Gastrocnemius medialis (tissue), 4 donors: ENCODE measurements around the gene FOXC2. TPM values are rescaled to one million over a fixed set of nuclear protein-coding genes. Genes with fewer than 3 reads are reported as not detected.

Experiments used
- ATAC-seq, 2 donors: fragments of 150-250 bp; one replicate each; pipeline ENCODE4 v1.9.1; 2016
- DNase-seq, 2 donors: peaks; one replicate each; pipeline ENCODE4 v3.0.0-alpha.2; 2019
- H3K27ac ChIP-seq, 4 donors: fragments of 200-600 bp; sonication (generic); 1 replicate in 1 of 4; 2 replicates in 3 of 4; pipeline ENCODE4 v1.5.1; 2016 to 2018; ENCODE audit warnings: mild to moderate bottlenecking in 2 of 4, moderate library complexity in 1 of 4
- H3K27me3 ChIP-seq, 3 donors: fragments of 200-600 bp; sonication (generic) in 2 of 3; 1 replicate in 1 of 3; 2 replicates in 2 of 3; pipeline versions ENCODE4 v1.5.1 to v1.6.0; 2016 to 2019; ENCODE audit warnings: mild to moderate bottlenecking in 1 of 3, moderate library complexity in 1 of 3
- H3K36me3 ChIP-seq, 2 donors: fragments of 200-600 bp; sonication (generic) in 1 of 2; one replicate each; pipeline ENCODE4 v1.5.1; 2017 to 2018
- H3K4me1 ChIP-seq, 2 donors: fragments of 200-600 bp; sonication (generic) in 1 of 2; one replicate each; pipeline ENCODE4 v1.5.1; 2016 to 2017; ENCODE audit warnings: mild to moderate bottlenecking in 2 of 2
- H3K4me3 ChIP-seq, 4 donors: fragments of 200-600 bp; sonication (generic) in 3 of 4; 1 replicate in 1 of 4; 2 replicates in 3 of 4; pipeline ENCODE4 v1.5.1; 2016 to 2019; ENCODE audit warnings: mild to moderate bottlenecking in 2 of 4
- H3K9me3 ChIP-seq, 3 donors: fragments of 200-600 bp; sonication (generic) in 2 of 3; 1 replicate in 1 of 3; 2 replicates in 2 of 3; pipeline ENCODE4 v1.5.1; 2016 to 2019
- POLR2A ChIP-seq, 2 donors: fragments of 450-650 bp; IDR thresholded peaks; one replicate each; pipeline ENCODE4 v1.6.1; 2017; ENCODE audit warnings: antibody characterized with exemption in 2 of 2, mild to moderate bottlenecking in 2 of 2, moderate library complexity in 2 of 2
- in situ Hi-C, 4 donors: fragments of 200-750 bp; cut with MboI; loops; one replicate each; pipeline versions ENCODE4 v1.15.0 to v1.8.0; 2017; ENCODE audit warnings: low sequenced_read_pairs in 4 of 4
- intact Hi-C: fragments of 100-400 bp; cut with DNase I; formaldehyde crosslinking; loops from one replicate; pipeline ENCODE4 v1.15.1; 2023; ENCODE audit warnings: low total_unique reads
- total RNA-seq, 4 donors: library from RNA; depleted of rRNA; stranded (reverse); fragments of >200 nt; gene quantifications; one replicate each; pipeline versions ENCODE4 v1.1.0 to v1.2.3, GENCODE V29; 2016
- TF ChIP-seq, protein P1 (sequence below), 5 experiments: fragments of 450-650 bp in 3 of 5; fragments of 200-600 bp in 2 of 5; sonication (generic) in 2 of 5; IDR thresholded peaks in 4 of 5; conservative IDR thresholded peaks in 1 of 5; 1 replicate in 4 of 5; 2 replicates in 1 of 5; pipeline ENCODE4 v1.5.1; 2016 to 2019; ENCODE audit warnings: antibody characterized with exemption in 5 of 5, mild to moderate bottlenecking in 3 of 5, moderate library complexity in 3 of 5

FOXC2 gene
- total RNA-seq, 4 donors from 2014 or later = 0.17 to 1.0 (median 0.29) TPM

DNA sequence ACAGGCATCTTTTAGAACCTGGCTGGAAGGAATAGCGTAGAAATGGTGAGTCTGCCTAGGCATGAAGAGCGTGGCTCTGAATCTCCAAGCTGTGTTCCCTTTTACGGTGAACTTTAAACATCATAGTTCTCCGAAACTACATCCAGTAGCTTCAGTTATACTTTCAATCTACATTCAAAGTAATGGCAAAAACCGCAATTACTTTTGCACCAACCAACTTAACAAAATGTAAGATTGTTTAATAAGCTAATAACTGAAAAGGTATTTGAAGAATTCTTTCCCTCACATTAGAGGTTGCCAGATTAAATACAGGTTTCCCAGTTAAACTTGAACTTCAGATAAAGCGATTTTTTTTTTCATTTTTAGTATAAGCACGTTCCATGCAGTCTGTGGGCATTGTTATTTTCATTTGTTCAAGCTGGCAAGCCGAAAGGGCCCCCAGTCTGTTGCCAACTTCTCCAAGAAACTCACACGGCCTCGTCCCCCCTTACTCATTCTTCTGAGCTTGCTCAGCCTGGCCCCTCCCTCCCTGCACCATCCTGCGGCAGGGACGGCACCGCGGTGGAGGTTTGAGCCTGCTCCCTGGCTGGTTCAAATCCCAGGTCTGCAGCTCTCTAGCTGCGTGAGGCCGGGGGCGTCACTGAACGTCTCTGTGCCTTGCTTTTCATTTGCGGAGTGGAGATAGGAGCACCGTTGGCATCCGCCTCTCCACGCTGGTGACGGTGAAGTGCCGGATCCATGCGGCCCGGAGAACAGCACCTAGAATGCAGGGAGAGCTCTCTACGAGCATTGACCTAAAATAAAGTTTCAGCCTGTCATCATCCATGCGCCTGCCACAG is 8.1 kb upstream of the FOXC2 start:
- Histone ChIP-seq H3K4me3 (no peak overlapping the region), H3K36me3 (no peaks in the 10 kb centered on the region), H3K9me3 (no peaks in the 10 kb centered on the region), H3K27me3 (no peaks in the 10 kb centered on the region), H3K4me1 (peaks cover 23% of the 10 kb centered on the region in 2 donors), H3K27ac (no peak overlapping the region)
- DNase-seq (no peak), ATAC-seq (no peak)
- in situ Hi-C loops = loop anchor here (25.0 kb wide), 2 partner anchors 729 to 829 kb away; partner anchors contain the start of genes FBXO31 (in 1 of the 4) and MAP1LC3B (in 1 of the 4)
- TF ChIP-seq POLR2A (IDR thresholded peaks at IDR 0.05) = no peak
- TF ChIP-seq, protein P1, sequence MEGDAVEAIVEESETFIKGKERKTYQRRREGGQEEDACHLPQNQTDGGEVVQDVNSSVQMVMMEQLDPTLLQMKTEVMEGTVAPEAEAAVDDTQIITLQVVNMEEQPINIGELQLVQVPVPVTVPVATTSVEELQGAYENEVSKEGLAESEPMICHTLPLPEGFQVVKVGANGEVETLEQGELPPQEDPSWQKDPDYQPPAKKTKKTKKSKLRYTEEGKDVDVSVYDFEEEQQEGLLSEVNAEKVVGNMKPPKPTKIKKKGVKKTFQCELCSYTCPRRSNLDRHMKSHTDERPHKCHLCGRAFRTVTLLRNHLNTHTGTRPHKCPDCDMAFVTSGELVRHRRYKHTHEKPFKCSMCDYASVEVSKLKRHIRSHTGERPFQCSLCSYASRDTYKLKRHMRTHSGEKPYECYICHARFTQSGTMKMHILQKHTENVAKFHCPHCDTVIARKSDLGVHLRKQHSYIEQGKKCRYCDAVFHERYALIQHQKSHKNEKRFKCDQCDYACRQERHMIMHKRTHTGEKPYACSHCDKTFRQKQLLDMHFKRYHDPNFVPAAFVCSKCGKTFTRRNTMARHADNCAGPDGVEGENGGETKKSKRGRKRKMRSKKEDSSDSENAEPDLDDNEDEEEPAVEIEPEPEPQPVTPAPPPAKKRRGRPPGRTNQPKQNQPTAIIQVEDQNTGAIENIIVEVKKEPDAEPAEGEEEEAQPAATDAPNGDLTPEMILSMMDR (IDR thresholded peaks at IDR 0.05 in 4 of 5, conservative IDR thresholded peaks at IDR 0.05 in 1 of 5) = no peak
- intact Hi-C loops = no loop called here

DNA sequence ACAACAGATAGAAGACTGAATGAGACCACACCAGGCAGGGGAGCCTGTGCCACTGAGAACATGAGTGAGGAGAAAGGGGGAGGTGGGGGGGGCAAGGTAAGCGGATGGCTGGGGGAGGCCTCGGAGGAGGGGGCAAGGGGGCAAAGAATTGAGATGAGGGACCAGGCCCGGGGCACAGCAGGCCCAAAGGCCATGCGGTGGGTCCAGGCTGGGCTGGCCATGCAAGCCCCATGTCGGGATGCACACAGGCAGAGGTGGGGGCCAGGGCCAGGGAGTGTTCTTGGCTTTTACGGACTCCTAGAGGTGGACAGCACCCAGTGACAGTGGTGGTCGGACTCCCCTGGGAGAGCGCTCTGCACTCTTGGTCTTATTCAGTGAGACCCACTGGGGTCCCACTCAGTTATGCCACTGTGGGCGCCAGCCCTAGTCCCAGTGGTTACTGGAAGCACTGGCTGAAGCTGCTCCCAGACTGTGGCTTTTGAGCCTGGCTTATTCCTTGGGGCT is 6.8 kb upstream of the FOXC2 start:
- H3K36me3 ChIP-seq = no peaks in the 10 kb centered on the region
- no peak overlapping the region for H3K27ac ChIP-seq
- ATAC-seq (no peak), DNase-seq (no peak)
- TF ChIP-seq, protein P1 (IDR thresholded peaks at IDR 0.05 in 4 of 5, conservative IDR thresholded peaks at IDR 0.05 in 1 of 5) = no peak
- no peak for TF ChIP-seq POLR2A (IDR thresholded peaks at IDR 0.05)
- intact Hi-C loops = no loop called here
- peaks cover 10% of the 10 kb centered on the region in 3 donors for H3K27me3 ChIP-seq
- H3K9me3 ChIP-seq = no peaks in the 10 kb centered on the region
- H3K4me1 ChIP-seq = peaks cover 18 to 25% of the 10 kb centered on the region in 2 donors
- no peak overlapping the region for H3K4me3 ChIP-seq
- in situ Hi-C loops = loop anchor here (5.0 to 25.0 kb wide), 7 partner anchors 315 to 827 kb away; partner anchors contain the start of genes FBXO31 (in 1 of the 4) and MAP1LC3B (in 1 of the 4)

DNA sequence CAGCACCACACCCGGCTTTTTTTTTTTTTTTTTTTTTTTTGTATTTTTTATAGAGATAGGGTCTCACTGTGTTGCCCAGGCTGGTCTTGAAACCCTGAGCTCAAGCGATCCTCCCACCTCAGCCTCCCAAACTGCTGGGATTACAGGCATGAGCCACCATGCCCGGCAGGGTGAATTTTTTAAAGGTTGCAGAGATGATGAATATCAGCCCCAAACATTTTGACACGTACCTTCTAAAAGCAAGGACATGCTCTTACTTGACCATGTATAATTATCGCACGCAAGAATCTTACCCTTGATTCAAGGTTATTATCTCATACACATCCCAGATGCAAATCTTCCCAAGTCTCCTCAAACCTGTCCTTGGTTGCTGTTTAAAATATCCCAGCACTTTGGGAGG is 4.3 kb upstream of the FOXC2 start:
- intact Hi-C loops (no loop called here), in situ Hi-C loops (loop anchor here (5.0 to 25.0 kb wide), 7 partner anchors 312 to 825 kb away; partner anchors contain the start of genes FBXO31 (in 1 of the 4) and MAP1LC3B (in 1 of the 4))
- no peaks in the 10 kb centered on the region for H3K9me3 ChIP-seq
- H3K27ac ChIP-seq = no peak overlapping the region
- TF ChIP-seq, protein P1 (IDR thresholded peaks at IDR 0.05 in 4 of 5, conservative IDR thresholded peaks at IDR 0.05 in 1 of 5) = no peak
- no peak for TF ChIP-seq POLR2A (IDR thresholded peaks at IDR 0.05)
- DNase-seq (no peak), ATAC-seq (no peak)
- H3K4me1 ChIP-seq = peaks cover 0 to 7% of the 10 kb centered on the region in 2 donors
- H3K36me3 ChIP-seq = no peaks in the 10 kb centered on the region
- peaks cover 32 to 33% (median 33%) of the 10 kb centered on the region in 3 donors for H3K27me3 ChIP-seq
- H3K4me3 ChIP-seq = no peak overlapping the region

DNA sequence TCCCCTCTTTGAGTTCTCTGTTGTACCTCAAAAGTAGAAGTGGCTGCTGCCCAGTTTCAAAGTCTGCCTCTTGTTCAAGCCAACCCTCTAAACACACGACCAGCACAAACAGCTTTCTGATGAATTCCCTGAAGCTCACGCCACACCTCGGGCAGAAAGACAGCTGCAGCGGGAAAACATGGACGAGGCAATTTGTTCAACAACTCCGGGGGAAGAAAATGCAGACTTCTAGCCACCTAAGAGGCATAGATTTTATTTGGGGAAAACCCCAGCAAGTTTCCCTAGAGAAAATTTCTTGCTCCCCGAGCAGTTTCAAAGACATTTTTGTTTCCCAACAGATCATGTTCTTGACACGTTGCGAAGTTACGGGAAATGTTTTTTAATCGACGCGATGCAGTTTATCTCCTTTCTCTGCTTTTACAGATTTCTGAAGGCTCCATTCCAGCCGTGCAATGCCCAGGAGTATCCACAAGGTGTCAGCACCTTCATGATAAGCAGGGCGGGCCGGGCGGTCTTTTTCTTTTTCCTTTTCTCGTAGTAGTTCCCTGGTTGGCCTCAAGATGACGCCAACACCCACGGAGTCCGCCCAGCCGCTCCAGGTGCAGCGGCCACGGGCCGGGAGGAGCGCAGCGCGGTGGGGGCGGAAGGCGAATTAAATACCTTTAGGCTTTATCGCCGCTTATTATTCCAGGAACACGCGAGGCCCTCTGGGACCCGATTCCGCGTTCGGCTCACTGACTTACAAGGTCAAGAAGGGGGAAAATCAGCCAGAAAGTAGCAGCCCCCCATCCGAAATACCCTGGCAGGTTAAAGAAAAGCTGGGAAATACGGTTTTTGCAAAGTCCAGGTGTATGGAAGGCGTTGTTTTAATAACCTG is 2.9 kb upstream of the FOXC2 start:
- Histone ChIP-seq H3K36me3 (no peaks in the 10 kb centered on the region), H3K4me1 (peaks cover 0 to 6% of the 10 kb centered on the region in 2 donors), H3K27me3 (peaks cover 40 to 44% (median 41%) of the 10 kb centered on the region in 3 donors), H3K4me3 (peak overlapping the region in 2 of 4 donors; percentile 16 to 35), H3K9me3 (no peaks in the 10 kb centered on the region), H3K27ac (no peak overlapping the region)
- intact Hi-C loops (loop anchor here (1.0 kb wide), 3 partner anchors 311 to 715 kb away; no protein-coding TSS in a partner anchor), in situ Hi-C loops (loop anchor here (5.0 to 25.0 kb wide), 7 partner anchors 311 to 824 kb away; partner anchors contain the start of genes FBXO31 (in 1 of the 4) and MAP1LC3B (in 1 of the 4))
- TF ChIP-seq, protein P1 (IDR thresholded peaks at IDR 0.05 in 4 of 5, conservative IDR thresholded peaks at IDR 0.05 in 1 of 5) = peak; percentile 99 to 100 (median 100)
- TF ChIP-seq POLR2A (IDR thresholded peaks at IDR 0.05) = no peak
- peak; percentile 81 to 83 for DNase-seq
- peak; percentile 82 to 88 for ATAC-seq
